ENCODE measurements around the gene AKR1C8. TPM values are rescaled to one million over a fixed set of nuclear protein-coding genes. Genes with fewer than 3 reads are reported as not detected.

The AKR1C8 gene
- total and polyA plus RNA-seq, 2 of the 13 experiments (the other 11 are each of a cell fraction or from before 2014, with no cell fraction given): 0.12 TPM; not detected in 1

DNA sequence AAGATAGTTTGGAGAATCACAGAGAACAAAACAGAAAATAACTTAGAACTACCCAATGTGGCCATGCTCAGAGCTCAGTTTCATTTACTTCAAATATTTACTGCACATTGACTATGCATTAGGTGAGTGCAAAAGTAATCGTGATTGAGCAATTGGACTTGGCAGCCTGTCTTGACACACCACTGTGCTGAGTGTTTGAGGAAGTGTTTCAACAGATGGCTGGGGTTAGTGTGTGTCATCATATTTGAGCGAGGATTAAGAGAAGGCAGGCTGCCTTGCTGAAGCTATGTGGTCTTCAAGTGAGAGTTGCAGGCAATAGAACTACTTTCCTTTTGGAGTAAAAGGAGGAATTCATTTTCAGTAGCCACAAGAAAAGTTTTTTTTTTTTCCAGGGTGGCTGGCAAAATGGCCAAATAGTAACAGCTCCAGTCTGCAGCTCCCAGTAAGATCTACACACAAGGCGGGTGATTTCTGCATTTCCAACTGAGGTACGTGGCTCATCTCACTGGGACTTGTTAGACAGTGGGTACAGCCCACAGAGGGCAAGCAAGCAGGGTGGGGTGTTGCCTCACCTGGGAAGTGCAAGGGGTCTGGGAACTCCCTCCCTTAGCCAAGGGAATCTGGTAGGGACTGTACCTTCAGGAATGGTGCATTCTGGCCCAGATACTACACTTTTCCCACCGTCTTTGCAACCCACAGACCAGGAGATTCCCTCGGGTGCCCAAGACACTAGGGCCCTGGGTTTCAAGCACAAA, 49.3 kb upstream of the AKR1C8 start (continued):
- TF ChIP-seq AKAP8 (CRISPR knock-in tag; IDR thresholded peaks at IDR 0.05): no peak
- no peak for TF ChIP-seq KDM5B (CRISPR knock-in tag; IDR thresholded peaks at IDR 0.05; ENCODE audit: borderline replicate concordance)
- no peak for TF ChIP-seq MTF1 (CRISPR knock-in tag; IDR thresholded peaks at IDR 0.05)
- no peak for TF ChIP-seq JUNB (CRISPR knock-in tag; IDR thresholded peaks at IDR 0.05; ENCODE audit: borderline replicate concordance)
- no peak for TF ChIP-seq RELA (CRISPR knock-in tag; IDR thresholded peaks at IDR 0.05)
- TF ChIP-seq HCFC1 (IDR thresholded peaks at IDR 0.05; ENCODE audit: low read depth, low read length): no peak
- TF ChIP-seq PHF20 (CRISPR knock-in tag; IDR thresholded peaks at IDR 0.05): no peak
- TF ChIP-seq ZBTB8A (CRISPR knock-in tag; IDR thresholded peaks at IDR 0.05; ENCODE audit: borderline replicate concordance, low read depth): no peak
- no peak for TF ChIP-seq MEF2D (CRISPR knock-in tag; IDR thresholded peaks at IDR 0.05)
- TF ChIP-seq CBX5 (CRISPR knock-in tag; IDR thresholded peaks at IDR 0.05; ENCODE audit: borderline replicate concordance): peak; percentile 97
- TF ChIP-seq ZNF446 (CRISPR knock-in tag; IDR thresholded peaks at IDR 0.05): no peak
- TF ChIP-seq, protein P1, sequence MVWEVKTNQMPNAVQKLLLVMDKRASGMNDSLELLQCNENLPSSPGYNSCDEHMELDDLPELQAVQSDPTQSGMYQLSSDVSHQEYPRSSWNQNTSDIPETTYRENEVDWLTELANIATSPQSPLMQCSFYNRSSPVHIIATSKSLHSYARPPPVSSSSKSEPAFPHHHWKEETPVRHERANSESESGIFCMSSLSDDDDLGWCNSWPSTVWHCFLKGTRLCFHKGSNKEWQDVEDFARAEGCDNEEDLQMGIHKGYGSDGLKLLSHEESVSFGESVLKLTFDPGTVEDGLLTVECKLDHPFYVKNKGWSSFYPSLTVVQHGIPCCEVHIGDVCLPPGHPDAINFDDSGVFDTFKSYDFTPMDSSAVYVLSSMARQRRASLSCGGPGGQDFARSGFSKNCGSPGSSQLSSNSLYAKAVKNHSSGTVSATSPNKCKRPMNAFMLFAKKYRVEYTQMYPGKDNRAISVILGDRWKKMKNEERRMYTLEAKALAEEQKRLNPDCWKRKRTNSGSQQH (CRISPR knock-in tag; IDR thresholded peaks at IDR 0.05; ENCODE audit: low read depth): no peak
- no peak for TF ChIP-seq RFX5 (IDR thresholded peaks at IDR 0.05; ENCODE audit: low read depth, low read length)
- no peak for TF ChIP-seq MEIS1 (CRISPR knock-in tag; IDR thresholded peaks at IDR 0.05; ENCODE audit: borderline replicate concordance)
- TF ChIP-seq, protein P2, sequence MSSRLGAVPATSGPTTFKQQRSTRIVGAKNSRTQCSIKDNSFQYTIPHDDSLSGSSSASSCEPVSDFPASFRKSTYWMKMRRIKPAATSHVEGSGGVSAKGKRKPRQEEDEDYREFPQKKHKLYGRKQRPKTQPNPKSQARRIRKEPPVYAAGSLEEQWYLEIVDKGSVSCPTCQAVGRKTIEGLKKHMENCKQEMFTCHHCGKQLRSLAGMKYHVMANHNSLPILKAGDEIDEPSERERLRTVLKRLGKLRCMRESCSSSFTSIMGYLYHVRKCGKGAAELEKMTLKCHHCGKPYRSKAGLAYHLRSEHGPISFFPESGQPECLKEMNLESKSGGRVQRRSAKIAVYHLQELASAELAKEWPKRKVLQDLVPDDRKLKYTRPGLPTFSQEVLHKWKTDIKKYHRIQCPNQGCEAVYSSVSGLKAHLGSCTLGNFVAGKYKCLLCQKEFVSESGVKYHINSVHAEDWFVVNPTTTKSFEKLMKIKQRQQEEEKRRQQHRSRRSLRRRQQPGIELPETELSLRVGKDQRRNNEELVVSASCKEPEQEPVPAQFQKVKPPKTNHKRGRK (CRISPR knock-in tag; IDR thresholded peaks at IDR 0.05): no peak
- peak; percentile 68; the same call in 1 of the 2 replicates for TF ChIP-seq SOX5 (CRISPR knock-in tag; IDR thresholded peaks at IDR 0.05; ENCODE audit: borderline replicate concordance)
- TF ChIP-seq MXI1 (IDR thresholded peaks at IDR 0.05; ENCODE audit: borderline replicate concordance, low read depth, low read length): no peak
- TF ChIP-seq REL (CRISPR knock-in tag; conservative IDR thresholded peaks at IDR 0.05): no peak
- no peak for TF ChIP-seq ZNF441 (CRISPR knock-in tag; IDR thresholded peaks at IDR 0.05; ENCODE audit: borderline replicate concordance)
- TF ChIP-seq WIZ (CRISPR knock-in tag; IDR thresholded peaks at IDR 0.05): no peak; the same call in 1 of the 2 replicates
- TF ChIP-seq ZSCAN31 (CRISPR knock-in tag; IDR thresholded peaks at IDR 0.05; ENCODE audit: low read depth): 0 out of 2 replicates have a peak, but pooled peaks have one; percentile 50
- no peak for TF ChIP-seq CENPT (CRISPR knock-in tag; IDR thresholded peaks at IDR 0.05; ENCODE audit: low read depth)
- peak; percentile 89 for TF ChIP-seq MED1 (CRISPR knock-in tag; IDR thresholded peaks at IDR 0.05)
- TF ChIP-seq, protein P3, sequence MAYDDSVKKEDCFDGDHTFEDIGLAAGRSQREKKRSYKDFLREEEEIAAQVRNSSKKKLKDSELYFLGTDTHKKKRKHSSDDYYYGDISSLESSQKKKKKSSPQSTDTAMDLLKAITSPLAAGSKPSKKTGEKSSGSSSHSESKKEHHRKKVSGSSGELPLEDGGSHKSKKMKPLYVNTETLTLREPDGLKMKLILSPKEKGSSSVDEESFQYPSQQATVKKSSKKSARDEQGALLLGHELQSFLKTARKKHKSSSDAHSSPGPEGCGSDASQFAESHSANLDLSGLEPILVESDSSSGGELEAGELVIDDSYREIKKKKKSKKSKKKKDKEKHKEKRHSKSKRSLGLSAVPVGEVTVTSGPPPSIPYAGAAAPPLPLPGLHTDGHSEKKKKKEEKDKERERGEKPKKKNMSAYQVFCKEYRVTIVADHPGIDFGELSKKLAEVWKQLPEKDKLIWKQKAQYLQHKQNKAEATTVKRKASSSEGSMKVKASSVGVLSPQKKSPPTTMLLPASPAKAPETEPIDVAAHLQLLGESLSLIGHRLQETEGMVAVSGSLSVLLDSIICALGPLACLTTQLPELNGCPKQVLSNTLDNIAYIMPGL (CRISPR knock-in tag; IDR thresholded peaks at IDR 0.05; ENCODE audit: borderline replicate concordance in 1 of 2, low read depth in 1 of 2): no peak
- TF ChIP-seq, protein P4, sequence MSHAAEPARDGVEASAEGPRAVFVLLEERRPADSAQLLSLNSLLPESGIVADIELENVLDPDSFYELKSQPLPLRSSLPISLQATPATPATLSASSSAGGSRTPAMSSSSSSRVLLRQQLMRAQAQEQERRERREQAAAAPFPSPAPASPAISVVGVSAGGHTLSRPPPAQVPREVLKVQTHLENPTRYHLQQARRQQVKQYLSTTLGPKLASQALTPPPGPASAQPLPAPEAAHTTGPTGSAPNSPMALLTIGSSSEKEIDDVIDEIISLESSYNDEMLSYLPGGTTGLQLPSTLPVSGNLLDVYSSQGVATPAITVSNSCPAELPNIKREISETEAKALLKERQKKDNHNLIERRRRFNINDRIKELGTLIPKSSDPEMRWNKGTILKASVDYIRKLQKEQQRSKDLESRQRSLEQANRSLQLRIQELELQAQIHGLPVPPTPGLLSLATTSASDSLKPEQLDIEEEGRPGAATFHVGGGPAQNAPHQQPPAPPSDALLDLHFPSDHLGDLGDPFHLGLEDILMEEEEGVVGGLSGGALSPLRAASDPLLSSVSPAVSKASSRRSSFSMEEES (CRISPR knock-in tag; IDR thresholded peaks at IDR 0.05): peak; percentile 58

Measured in HepG2 (cell line).